ENCODE data around the gene TRIM2. TPM values are rescaled to one million over a fixed set of nuclear protein-coding genes. Genes with fewer than 3 reads are reported as not detected.

Gene TRIM2
- polyA plus RNA-seq, 1 of the 3 experiments (the other 2 are of a cell fraction) = 16.4 TPM

- no peaks in the 10 kb centered on the region for H3K27me3 ChIP-seq (ENCODE audit: insufficient read depth)
- H3K79me2 ChIP-seq (ENCODE audit: insufficient read depth) = no peaks in the 10 kb centered on the region
- no peak overlapping the region for H2AFZ ChIP-seq (ENCODE audit: low read depth)
- H3K4me1 ChIP-seq (ENCODE audit: control insufficient read depth in 1 of 2, insufficient read depth in 2 of 2, low read depth in 1 of 2, low read length in 1 of 2) = peaks cover 0 to 6% of the 10 kb centered on the region in 2 experiments; a peak in 2 of 4 replicates
- no peak overlapping the region for H3K27ac ChIP-seq (ENCODE audit: low read depth in 2 of 2, low read length in 1 of 2)
- H3F3A ChIP-seq (replicated peaks; ENCODE audit: insufficient read depth) = no peaks in the 10 kb centered on the region
- peaks cover 7% of the 10 kb centered on the region in 2 experiments for H3K36me3 ChIP-seq (replicated peaks in 1 of 2; ENCODE audit: control insufficient read depth in 1 of 2, insufficient read depth in 2 of 2, low read length in 1 of 2)
- H3K9ac ChIP-seq = no peak overlapping the region
- no peak overlapping the region for H3K4me2 ChIP-seq
- no peaks in the 10 kb centered on the region for H3K9me3 ChIP-seq
- TF ChIP-seq FOXJ3 (CRISPR knock-in tag; IDR thresholded peaks at IDR 0.05) = no peak
- no peak for TF ChIP-seq SIN3A (IDR thresholded peaks at IDR 0.05; ENCODE audit: borderline replicate concordance, low read depth, low read length)
- no peak for TF ChIP-seq IRF3 (IDR thresholded peaks at IDR 0.05; ENCODE audit: low read depth, low read length)
- no peak for TF ChIP-seq EZH2phosphoT487 (IDR thresholded peaks at IDR 0.05; ENCODE audit: borderline replicate concordance, low read depth)
- no peak for TF ChIP-seq NRF1 (IDR thresholded peaks at IDR 0.05; ENCODE audit: low read depth, low read length)
- TF ChIP-seq CHD2 (IDR thresholded peaks at IDR 0.05; ENCODE audit: low read length, partially characterized antibody) = no peak
- TF ChIP-seq TEAD4 (IDR thresholded peaks at IDR 0.05; ENCODE audit: borderline replicate concordance, insufficient read depth) = no peak
- TF ChIP-seq SMC3 (IDR thresholded peaks at IDR 0.05; ENCODE audit: low read depth, low read length) = no peak
- no peak for TF ChIP-seq MAX (IDR thresholded peaks at IDR 0.05; ENCODE audit: low read depth)
- TF ChIP-seq RFX5 (IDR thresholded peaks at IDR 0.05; ENCODE audit: low read length) = no peak
- no peak for TF ChIP-seq MXI1 (IDR thresholded peaks at IDR 0.05; ENCODE audit: low read depth, low read length)
- no peak for TF ChIP-seq GABPA (IDR thresholded peaks at IDR 0.05; ENCODE audit: low read depth)
- TF ChIP-seq ZBTB33 (IDR thresholded peaks at IDR 0.05; ENCODE audit: borderline replicate concordance, low read depth) = no peak
- TF ChIP-seq FOXM1 (IDR thresholded peaks at IDR 0.05; ENCODE audit: low read depth) = no peak
- no peak for TF ChIP-seq PBX3 (IDR thresholded peaks at IDR 0.05)
- no peak for TF ChIP-seq NFIC (IDR thresholded peaks at IDR 0.05; ENCODE audit: borderline replicate concordance)
- no peak for TF ChIP-seq YY1 (IDR thresholded peaks at IDR 0.05; ENCODE audit: low read depth)
- no peak for TF ChIP-seq ELF1 (IDR thresholded peaks at IDR 0.05)
- TF ChIP-seq RXRA (IDR thresholded peaks at IDR 0.05; ENCODE audit: borderline replicate concordance, low read depth) = no peak
- no peak for TF ChIP-seq POLR2AphosphoS5 (IDR thresholded peaks at IDR 0.05; ENCODE audit: low read depth, low read length)
- ChIA-PET POLR2A (interaction anchor here (0.6 kb wide), 1 partner anchor 92 kb away, joined by 3 read pairs; no protein-coding TSS in a partner anchor), CTCF (no interaction called here)
- no peaks in the 10 kb centered on the region for H4K20me1 ChIP-seq (ENCODE audit: insufficient read depth)
- no peak overlapping the region for H3K4me3 ChIP-seq (ENCODE audit: low read depth in 2 of 2, low read length in 1 of 2)
- no peak for DNase-seq
- no peaks in the 10 kb centered on the region for H3K9me2 ChIP-seq
These were observed 39.2 kb downstream of the TRIM2 start for GRCh38 chr4:153243468-153243867.
